ENCODE results near the gene SORCS3.
A peak's percentile ranks its signal among the peaks of the same experiment; 100 is the strongest.

SORCS3 gene

DNA sequence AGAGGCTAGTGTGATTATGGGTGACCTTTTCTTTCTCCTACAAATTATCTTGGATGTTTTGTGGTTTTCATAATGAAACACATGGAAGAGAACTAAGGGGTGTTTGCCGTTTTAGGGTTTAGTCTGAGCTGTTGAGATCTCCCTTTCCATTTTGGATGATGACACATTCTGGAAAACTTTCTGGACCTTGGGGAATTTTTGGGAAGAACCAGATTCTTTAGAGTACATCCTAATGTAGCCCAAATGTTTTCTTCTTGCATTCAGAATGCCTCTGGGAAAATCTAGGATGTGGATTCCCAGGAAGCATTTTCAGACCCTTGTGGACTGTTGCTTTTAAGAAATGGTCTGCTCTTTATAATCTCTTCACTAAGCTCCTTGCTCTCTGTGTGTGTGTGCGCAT lies 165.7 kb downstream of the SORCS3 start:
- Histone ChIP-seq H3K79me2 (ENCODE audit: control insufficient read depth, low read length) (no peaks in the 10 kb centered on the region), H3K27ac (ENCODE audit: low read depth, low read length) (no peak overlapping the region), H3K4me1 (ENCODE audit: control insufficient read depth, low read length) (peaks cover 15% of the 10 kb centered on the region), H4K20me1 (ENCODE audit: control insufficient read depth, insufficient read depth, low read depth, low read length) (no peaks in the 10 kb centered on the region), H3K4me3 (ENCODE audit: low read length) (no peak overlapping the region), H3K36me3 (ENCODE audit: control insufficient read depth, low read length) (no peaks in the 10 kb centered on the region), H3K9me2 (replicated peaks; ENCODE audit: control insufficient read depth, low read length) (no peaks in the 10 kb centered on the region), H3K9me3 (ENCODE audit: control insufficient read depth, insufficient read depth, low read length) (no peaks in the 10 kb centered on the region), H3K27me3 (ENCODE audit: control insufficient read depth, low read length) (no peaks in the 10 kb centered on the region), H3F3A (ENCODE audit: control insufficient read depth, insufficient read depth) (no peaks in the 10 kb centered on the region), H3K4me2 (ENCODE audit: low read length) (no peak overlapping the region)
- TF ChIP-seq EZH2phosphoT487 (IDR thresholded peaks at IDR 0.05; ENCODE audit: borderline replicate concordance, low read length) (no peak), CTCF (IDR thresholded peaks at IDR 0.05; ENCODE audit: low read depth, low read length, poor library complexity, severe bottlenecking) (no peak)

GRCh38 chr10:104807581-104808310 lies 166.7 kb downstream of the SORCS3 start:
- no peaks in the 10 kb centered on the region for H3K9me2 ChIP-seq (replicated peaks; ENCODE audit: control insufficient read depth, low read length)
- H3F3A ChIP-seq (ENCODE audit: control insufficient read depth, insufficient read depth): no peaks in the 10 kb centered on the region
- peaks cover 15% of the 10 kb centered on the region for H3K4me1 ChIP-seq (ENCODE audit: control insufficient read depth, low read length)
- H3K9me3 ChIP-seq (ENCODE audit: control insufficient read depth, insufficient read depth, low read length): no peaks in the 10 kb centered on the region
- no peak overlapping the region for H3K4me2 ChIP-seq (ENCODE audit: low read length)
- TF ChIP-seq CTCF (IDR thresholded peaks at IDR 0.05; ENCODE audit: low read depth, low read length, poor library complexity, severe bottlenecking) (no peak), EZH2phosphoT487 (IDR thresholded peaks at IDR 0.05; ENCODE audit: borderline replicate concordance, low read length) (no peak)
- no peaks in the 10 kb centered on the region for H3K79me2 ChIP-seq (ENCODE audit: control insufficient read depth, low read length)
- no peak overlapping the region for H3K27ac ChIP-seq (ENCODE audit: low read depth, low read length)
- no peak overlapping the region for H3K4me3 ChIP-seq (ENCODE audit: low read length)
- H4K20me1 ChIP-seq (ENCODE audit: control insufficient read depth, insufficient read depth, low read depth, low read length): no peaks in the 10 kb centered on the region
- H3K36me3 ChIP-seq (ENCODE audit: control insufficient read depth, low read length): no peaks in the 10 kb centered on the region
- H3K27me3 ChIP-seq (ENCODE audit: control insufficient read depth, low read length): no peaks in the 10 kb centered on the region

GRCh38 chr10:104809288-104810090 lies 168.4 kb downstream of the SORCS3 start:
- H3K27me3 ChIP-seq (ENCODE audit: control insufficient read depth, low read length): no peaks in the 10 kb centered on the region
- H3K79me2 ChIP-seq (ENCODE audit: control insufficient read depth, low read length): no peaks in the 10 kb centered on the region
- H3K4me3 ChIP-seq (ENCODE audit: low read length): no peak overlapping the region
- TF ChIP-seq EZH2phosphoT487 (IDR thresholded peaks at IDR 0.05; ENCODE audit: borderline replicate concordance, low read length) (no peak), CTCF (IDR thresholded peaks at IDR 0.05; ENCODE audit: low read depth, low read length, poor library complexity, severe bottlenecking) (no peak)
- no peaks in the 10 kb centered on the region for H3K36me3 ChIP-seq (ENCODE audit: control insufficient read depth, low read length)
- no peaks in the 10 kb centered on the region for H3F3A ChIP-seq (ENCODE audit: control insufficient read depth, insufficient read depth)
- peaks cover 15% of the 10 kb centered on the region for H3K4me1 ChIP-seq (ENCODE audit: control insufficient read depth, low read length)
- H3K4me2 ChIP-seq (ENCODE audit: low read length): peak overlapping the region; percentile 41
- no peaks in the 10 kb centered on the region for H4K20me1 ChIP-seq (ENCODE audit: control insufficient read depth, insufficient read depth, low read depth, low read length)
- H3K9me3 ChIP-seq (ENCODE audit: control insufficient read depth, insufficient read depth, low read length): no peaks in the 10 kb centered on the region
- no peaks in the 10 kb centered on the region for H3K9me2 ChIP-seq (replicated peaks; ENCODE audit: control insufficient read depth, low read length)
- peak overlapping the region; percentile 42; the same call in 1 of the 2 replicates for H3K27ac ChIP-seq (ENCODE audit: low read depth, low read length)
